Mesendoderm (in vitro differentiated cells): ENCODE results near the gene SV2C.

Source experiments
- DNase-seq: peaks from one replicate; pipeline ENCODE4 v3.0.0; 2013
- H2AK5ac ChIP-seq: 2 replicates; pipeline ENCODE4 v1.6.1; 2013; ENCODE audit warnings: low read length, inconsistent platforms
- H2BK120ac ChIP-seq: 2 replicates; pipeline ENCODE4 v1.6.1; 2013; ENCODE audit warnings: low read depth, mild to moderate bottlenecking, low read length, moderate library complexity, mixed read lengths
- H2BK15ac ChIP-seq: replicated peaks from 2 replicates; pipeline ENCODE4 v1.6.1; 2013; ENCODE audit warnings: low read depth, mild to moderate bottlenecking, moderate library complexity
- H2BK5ac ChIP-seq: 2 replicates; pipeline ENCODE4 v1.6.1; 2013; ENCODE audit warnings: low read length, inconsistent platforms
- H3K18ac ChIP-seq: 2 replicates; pipeline ENCODE4 v1.6.1; 2013; ENCODE audit warnings: mild to moderate bottlenecking, low read length, mixed read lengths
- H3K23ac ChIP-seq: one replicate; pipeline ENCODE4 v1.6.1; 2013; ENCODE audit warnings: low read length
- H3K27ac ChIP-seq: 2 replicates; pipeline ENCODE4 v1.5.1; 2013; ENCODE audit warnings: low read depth, mild to moderate bottlenecking, inconsistent platforms, low read length, moderate library complexity
- H3K27me3 ChIP-seq: 2 replicates; pipeline ENCODE4 v1.6.1; 2013; ENCODE audit warnings: low read length, control low read depth, mild to moderate bottlenecking, inconsistent platforms; ENCODE audit not compliant: insufficient read depth, poor library complexity
- H3K36me3 ChIP-seq: 2 replicates; pipeline ENCODE4 v1.6.1; 2013; ENCODE audit warnings: low read length, inconsistent platforms; ENCODE audit not compliant: control insufficient read depth, insufficient read depth
- H3K4ac ChIP-seq: one replicate; pipeline ENCODE4 v1.6.1; 2013; ENCODE audit warnings: low read depth, mild to moderate bottlenecking, low read length, moderate library complexity
- H3K4me1 ChIP-seq: 2 replicates; pipeline ENCODE4 v1.6.1; 2013; ENCODE audit warnings: low read depth, low read length, inconsistent platforms; ENCODE audit not compliant: control insufficient read depth
- H3K4me2 ChIP-seq: 2 replicates; pipeline ENCODE4 v1.6.1; 2013; ENCODE audit warnings: low read length
- H3K4me3 ChIP-seq: 2 replicates; pipeline ENCODE4 v1.5.1; 2013; ENCODE audit warnings: mild to moderate bottlenecking, low read length
- H3K56ac ChIP-seq: one replicate; pipeline ENCODE4 v1.6.1; 2013; ENCODE audit warnings: low read length
- H3K79me1 ChIP-seq: 2 replicates; pipeline ENCODE4 v1.6.1; 2013; ENCODE audit warnings: low read length, inconsistent platforms
- H3K79me2 ChIP-seq: 2 replicates; pipeline ENCODE4 v1.6.1; 2013; ENCODE audit warnings: mild to moderate bottlenecking, low read length; ENCODE audit not compliant: control insufficient read depth, insufficient read depth
- H3K9ac ChIP-seq: 2 replicates; pipeline ENCODE4 v1.6.1; 2013; ENCODE audit warnings: low read length, inconsistent platforms
- H4K5ac ChIP-seq: one replicate; pipeline ENCODE4 v1.6.1; 2013; ENCODE audit warnings: low read length
- H4K8ac ChIP-seq: one replicate; pipeline ENCODE4 v1.6.1; 2013; ENCODE audit warnings: low read depth, mild to moderate bottlenecking, control low read depth, low read length, moderate library complexity
- WGBS: extraction: QIAGEN DNeasy Blood & Tissue Kit; methylation state at CpG from one replicate; pipeline ENCODE4 v1.1.7; 2013; ENCODE audit warnings: low lambda C conversion rate, missing lambda C conversion rate; ENCODE audit not compliant: insufficient coverage; ENCODE audit errors: extremely low coverage; 5-methylcytosine and 5-hydroxymethylcytosine counted together

Gene SV2C

DNA sequence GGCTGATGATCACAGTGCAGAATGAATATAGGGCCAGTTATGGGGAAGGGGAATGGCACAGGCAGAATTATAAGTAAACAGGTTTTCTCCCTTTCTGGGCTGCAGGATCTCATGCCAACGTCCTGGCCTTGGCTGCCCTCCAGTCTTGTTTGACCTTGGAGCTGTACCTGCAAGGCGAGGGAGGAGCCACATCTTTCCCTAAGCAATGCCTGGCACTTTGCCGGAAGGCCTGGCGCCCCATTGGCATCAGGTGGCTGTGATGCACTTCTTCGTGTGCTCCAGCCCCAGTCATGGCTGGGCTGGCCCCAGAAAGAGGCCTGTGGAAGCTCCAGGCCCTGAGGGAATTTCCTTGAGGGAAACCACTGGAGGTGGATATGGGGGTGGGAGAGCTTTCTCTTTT is 303.2 kb downstream of the SV2C start:
- H3K18ac ChIP-seq = no peak overlapping the region
- no peaks in the 10 kb centered on the region for H3K79me2 ChIP-seq
- no peak overlapping the region for H3K23ac ChIP-seq
- H3K4me3 ChIP-seq = no peak overlapping the region
- no CpG with 5 or more reads among the region's 5 CpGs for WGBS
- H2BK5ac ChIP-seq = no peak overlapping the region
- H2BK15ac ChIP-seq = no peak overlapping the region
- no peaks in the 10 kb centered on the region for H3K79me1 ChIP-seq
- no peaks in the 10 kb centered on the region for H3K36me3 ChIP-seq
- DNase-seq = no peak
- no peak overlapping the region for H2AK5ac ChIP-seq
- no peaks in the 10 kb centered on the region for H3K27me3 ChIP-seq
- H4K5ac ChIP-seq = no peak overlapping the region
- no peak overlapping the region for H3K4me2 ChIP-seq
- H4K8ac ChIP-seq = no peak overlapping the region
- no peaks in the 10 kb centered on the region for H3K4me1 ChIP-seq
- H2BK120ac ChIP-seq = no peak overlapping the region
- no peak overlapping the region for H3K9ac ChIP-seq
- no peak overlapping the region for H3K56ac ChIP-seq
- no peak overlapping the region for H3K27ac ChIP-seq
- no peak overlapping the region for H3K4ac ChIP-seq

DNA sequence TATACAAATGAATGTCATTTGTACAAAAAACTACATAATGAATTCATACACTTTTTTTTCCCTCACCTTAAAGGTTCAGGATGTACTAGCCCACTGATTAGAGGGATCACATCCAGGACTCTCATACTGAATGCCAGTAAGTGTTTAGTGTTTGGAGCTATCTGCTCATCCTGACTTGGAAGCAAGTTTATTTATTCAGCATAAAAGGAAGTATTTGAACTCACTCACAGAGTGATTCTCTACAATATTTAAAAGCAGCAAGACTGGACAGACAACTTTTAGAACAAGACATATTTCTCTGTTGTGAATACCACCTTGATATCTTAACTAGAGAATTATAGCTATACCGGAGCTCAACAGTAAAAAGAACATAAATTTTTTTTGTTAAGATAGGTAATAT is 305.1 kb downstream of the SV2C start:
- H3K23ac ChIP-seq = no peak overlapping the region
- H3K56ac ChIP-seq = no peak overlapping the region
- no peak overlapping the region for H2AK5ac ChIP-seq
- H3K27me3 ChIP-seq = no peaks in the 10 kb centered on the region
- no peak overlapping the region for H3K4me3 ChIP-seq
- no peak overlapping the region for H2BK120ac ChIP-seq
- H3K4me1 ChIP-seq = no peaks in the 10 kb centered on the region
- H3K4ac ChIP-seq = no peak overlapping the region
- no peaks in the 10 kb centered on the region for H3K79me1 ChIP-seq
- H3K79me2 ChIP-seq = no peaks in the 10 kb centered on the region
- no CpG with 5 or more reads among the region's 1 CpG for WGBS
- no peaks in the 10 kb centered on the region for H3K36me3 ChIP-seq
- H3K18ac ChIP-seq = no peak overlapping the region
- no peak for DNase-seq
- H3K4me2 ChIP-seq = no peak overlapping the region
- no peak overlapping the region for H4K5ac ChIP-seq
- H3K9ac ChIP-seq = no peak overlapping the region
- no peak overlapping the region for H4K8ac ChIP-seq
- no peak overlapping the region for H2BK15ac ChIP-seq
- no peak overlapping the region for H3K27ac ChIP-seq
- H2BK5ac ChIP-seq = no peak overlapping the region

DNA sequence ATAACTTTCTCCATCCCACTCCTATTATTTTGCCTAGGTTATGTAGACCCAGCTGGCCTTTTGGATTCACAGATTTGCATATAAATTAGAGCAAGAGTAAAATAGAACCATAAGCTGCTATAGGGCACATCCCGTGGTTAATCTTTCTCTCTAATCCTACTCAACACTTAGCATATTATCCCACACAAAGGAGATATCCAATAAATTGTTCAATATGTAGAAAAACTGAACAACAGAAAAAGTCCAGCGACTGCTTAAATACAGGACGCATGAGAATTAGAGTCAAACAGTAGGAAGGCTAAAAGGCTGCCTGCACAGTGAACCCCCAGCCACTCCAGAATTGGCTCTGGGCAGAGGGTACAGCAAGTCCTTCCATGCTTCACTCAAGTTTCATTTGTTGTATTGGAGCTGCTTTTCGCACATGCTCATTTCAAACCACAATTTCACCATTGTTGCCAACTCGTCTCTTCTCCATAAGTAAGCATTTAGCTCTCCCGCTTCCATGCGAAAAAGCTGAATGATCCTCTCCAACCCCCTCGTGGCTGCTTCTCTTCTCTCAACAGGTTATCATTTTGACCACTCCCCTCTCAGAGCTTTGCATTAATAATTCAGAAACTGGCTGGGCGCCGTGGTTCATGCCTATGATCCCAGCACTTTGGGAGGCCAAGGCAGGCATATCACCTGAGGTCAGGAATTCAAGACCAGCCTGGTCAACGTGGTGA is 305.8 kb downstream of the SV2C start:
- Histone ChIP-seq H3K23ac (no peak overlapping the region), H3K27ac (no peak overlapping the region), H2BK15ac (no peak overlapping the region)

GRCh38 chr5:76389513-76390154 is 306.5 kb downstream of the SV2C start:
- no CpG with 5 or more reads among the region's 13 CpGs for WGBS
- no peak overlapping the region for H3K18ac ChIP-seq
- H3K27me3 ChIP-seq = no peaks in the 10 kb centered on the region
- H3K9ac ChIP-seq = no peak overlapping the region
- H3K27ac ChIP-seq = no peak overlapping the region
- no peak overlapping the region for H4K5ac ChIP-seq
- no peak overlapping the region for H3K4ac ChIP-seq
- no peak overlapping the region for H3K4me2 ChIP-seq
- no peak overlapping the region for H2BK5ac ChIP-seq
- no peak overlapping the region for H2BK120ac ChIP-seq
- H3K79me2 ChIP-seq = no peaks in the 10 kb centered on the region
- H3K23ac ChIP-seq = no peak overlapping the region
- H3K79me1 ChIP-seq = no peaks in the 10 kb centered on the region
- H3K36me3 ChIP-seq = no peaks in the 10 kb centered on the region
- H2BK15ac ChIP-seq = no peak overlapping the region
- no peaks in the 10 kb centered on the region for H3K4me1 ChIP-seq
- H2AK5ac ChIP-seq = no peak overlapping the region
- no peak overlapping the region for H3K4me3 ChIP-seq
- no peak overlapping the region for H4K8ac ChIP-seq
- H3K56ac ChIP-seq = no peak overlapping the region
- DNase-seq = no peak

More for the DNA sequence above, 305.8 kb downstream of the SV2C start:
- H4K5ac ChIP-seq = no peak overlapping the region
- no peak overlapping the region for H4K8ac ChIP-seq
- H3K18ac ChIP-seq = no peak overlapping the region
- H3K79me1 ChIP-seq = no peaks in the 10 kb centered on the region
- H3K4me1 ChIP-seq = no peaks in the 10 kb centered on the region
- DNase-seq = no peak
- no peaks in the 10 kb centered on the region for H3K79me2 ChIP-seq
- no peaks in the 10 kb centered on the region for H3K27me3 ChIP-seq
- no peak overlapping the region for H3K9ac ChIP-seq
- no peak overlapping the region for H3K56ac ChIP-seq
- H3K4me3 ChIP-seq = no peak overlapping the region
- H2AK5ac ChIP-seq = no peak overlapping the region
- no peak overlapping the region for H3K4ac ChIP-seq
- no peaks in the 10 kb centered on the region for H3K36me3 ChIP-seq
- H3K4me2 ChIP-seq = no peak overlapping the region
- H2BK120ac ChIP-seq = peak overlapping the region; percentile 54
- no CpG with 5 or more reads among the region's 11 CpGs for WGBS
- H2BK5ac ChIP-seq = no peak overlapping the region

DNA sequence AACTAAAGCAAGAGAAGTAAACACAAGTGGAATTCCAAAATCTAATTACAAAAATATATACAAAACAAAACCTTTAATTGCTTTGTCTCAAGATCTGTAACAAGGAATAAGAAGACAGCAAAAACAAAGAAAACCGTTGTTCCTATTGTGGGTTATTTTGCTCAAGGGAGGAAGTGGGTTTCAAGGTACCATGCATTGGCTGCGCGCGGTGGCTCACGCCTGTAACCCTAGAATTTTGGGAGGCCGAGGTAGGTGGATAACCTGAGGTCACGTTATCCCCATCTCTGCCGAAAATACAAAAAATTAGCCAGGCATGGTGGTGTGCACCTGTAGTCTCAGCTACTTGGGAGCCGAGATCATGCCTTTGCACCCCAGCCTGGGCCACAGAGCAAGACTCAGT is 307.8 kb downstream of the SV2C start:
- Histone ChIP-seq H3K4me3 (no peak overlapping the region), H3K4ac (no peak overlapping the region), H2BK120ac (no peak overlapping the region), H3K9ac (no peak overlapping the region), H3K4me1 (no peaks in the 10 kb centered on the region), H3K79me1 (no peaks in the 10 kb centered on the region), H3K4me2 (no peak overlapping the region), H3K18ac (no peak overlapping the region), H2AK5ac (no peak overlapping the region), H4K8ac (no peak overlapping the region), H2BK15ac (no peak overlapping the region), H3K23ac (no peak overlapping the region), H3K79me2 (no peaks in the 10 kb centered on the region), H3K36me3 (no peaks in the 10 kb centered on the region), H2BK5ac (no peak overlapping the region), H4K5ac (no peak overlapping the region), H3K27me3 (no peaks in the 10 kb centered on the region), H3K27ac (no peak overlapping the region), H3K56ac (no peak overlapping the region)
- no peak for DNase-seq
- WGBS = no CpG with 5 or more reads among the region's 9 CpGs
